LoVo (cell line): Measurements from ENCODE around the gene DTHD1.

Source experiments
- DNase-seq: peaks from one replicate; pipeline ENCODE4 v3.0.0-alpha.2; 2016; ENCODE audit warnings: low spot score

The DTHD1 gene

GRCh38 chr4:36269533-36270173 lies 11.8 kb upstream of the DTHD1 start:
- no peak for DNase-seq

GRCh38 chr4:36273276-36273675 lies 8.1 kb upstream of the DTHD1 start:
- DNase-seq, result no peak

- no peak for DNase-seq
Measured at GRCh38 chr4:36274158-36274557, 7.3 kb upstream of the DTHD1 start.

- no peak for DNase-seq
Measured at GRCh38 chr4:36277533-36277932, 3.9 kb upstream of the DTHD1 start.

- no peak for DNase-seq
Measured at GRCh38 chr4:36278789-36279188, 2.6 kb upstream of the DTHD1 start.

- DNase-seq, result no peak
Measured at GRCh38 chr4:36280555-36280954, 861 bp upstream of the DTHD1 start.

GRCh38 chr4:36282503-36283030 lies 1.2 kb downstream of the DTHD1 start:
- no peak for DNase-seq

GRCh38 chr4:36283912-36284465 lies 2.6 kb downstream of the DTHD1 start:
- DNase-seq, result no peak

GRCh38 chr4:36285784-36286480 lies 4.5 kb downstream of the DTHD1 start:
- DNase-seq, result peak; percentile 58

- DNase-seq, result no peak
Measured at GRCh38 chr4:36286481-36286871, 5.1 kb downstream of the DTHD1 start.

- DNase-seq, result no peak
Measured at GRCh38 chr4:36288731-36289426, 7.5 kb downstream of the DTHD1 start.

- peak; percentile 73 for DNase-seq
Measured at GRCh38 chr4:36290641-36291040, 9.2 kb downstream of the DTHD1 start.

GRCh38 chr4:36292556-36293188 lies 11.3 kb downstream of the DTHD1 start:
- DNase-seq, result no peak

- no peak for DNase-seq
Measured at GRCh38 chr4:36301127-36301526, 19.7 kb downstream of the DTHD1 start.

GRCh38 chr4:36303426-36304137 lies 22.2 kb downstream of the DTHD1 start:
- DNase-seq, result no peak

GRCh38 chr4:36304138-36304681 lies 22.8 kb downstream of the DTHD1 start:
- no peak for DNase-seq

GRCh38 chr4:36308150-36308549 lies 26.7 kb downstream of the DTHD1 start:
- DNase-seq, result no peak

GRCh38 chr4:36310216-36310615 lies 28.8 kb downstream of the DTHD1 start:
- no peak for DNase-seq

GRCh38 chr4:36310793-36311192 lies 29.4 kb downstream of the DTHD1 start:
- DNase-seq, result no peak

GRCh38 chr4:36312511-36312910 lies 31.1 kb downstream of the DTHD1 start:
- no peak for DNase-seq

- DNase-seq, result no peak
Measured at GRCh38 chr4:36313301-36313700, 31.9 kb downstream of the DTHD1 start.
